Upper lobe of right lung (tissue), 1 donor: ENCODE data around the gene FOXA1. TPM values are rescaled to one million over a fixed set of nuclear protein-coding genes. Genes with fewer than 3 reads are reported as not detected.
A peak's percentile ranks its signal among the peaks of the same experiment; 100 is the strongest.

Experiments
- ATAC-seq: fragments of 200-7000 bp; cut with Tn5 transposase; one replicate; pipeline ENCODE4 v1.9.1; 2020; ENCODE audit warnings: mild to moderate bottlenecking, moderate library complexity
- DNase-seq: peaks from one replicate; pipeline ENCODE4 v3.0.0-alpha.2; 2020
- H3K27ac ChIP-seq: fragments of 200-600 bp; one replicate; pipeline ENCODE4 v1.8.0; 2022
- H3K27me3 ChIP-seq: fragments of 200-600 bp; one replicate; pipeline ENCODE4 v1.8.0; 2022; ENCODE audit warnings: mild to moderate bottlenecking
- H3K36me3 ChIP-seq: fragments of 200-600 bp; one replicate; pipeline ENCODE4 v1.8.0; 2022
- H3K4me1 ChIP-seq: fragments of 200-600 bp; one replicate; pipeline ENCODE4 v1.8.0; 2022
- H3K4me3 ChIP-seq: fragments of 200-600 bp; one replicate; pipeline ENCODE4 v1.8.0; 2022; ENCODE audit warnings: mild to moderate bottlenecking
- H3K9me3 ChIP-seq: fragments of 200-600 bp; one replicate; pipeline ENCODE4 v1.8.0; 2022
- intact Hi-C: fragments of 100-400 bp; cut with DNase I; formaldehyde crosslinking; loops from one replicate; pipeline ENCODE4 v1.11.0; 2022
- total RNA-seq: library from RNA; stranded (reverse); fragmentation: NEBNext Ultra II Directional; extraction: Animal tissue kit (Norgen Biotek cat#: 25700); gene quantifications from one replicate; pipeline ENCODE4 v1.2.1, GENCODE V29; 2021
- TF ChIP-seq, protein P1 (sequence below): fragments of 200-600 bp; IDR thresholded peaks from one replicate; pipeline ENCODE4 v1.8.0; 2022; ENCODE audit warnings: antibody characterized with exemption
- donor health status: DM: no; HTN: yes; CAD: no; lungs with severe emphysema.

The FOXA1 gene
- total RNA-seq, 1 donor from 2014 or later, result 20.6 TPM

DNA sequence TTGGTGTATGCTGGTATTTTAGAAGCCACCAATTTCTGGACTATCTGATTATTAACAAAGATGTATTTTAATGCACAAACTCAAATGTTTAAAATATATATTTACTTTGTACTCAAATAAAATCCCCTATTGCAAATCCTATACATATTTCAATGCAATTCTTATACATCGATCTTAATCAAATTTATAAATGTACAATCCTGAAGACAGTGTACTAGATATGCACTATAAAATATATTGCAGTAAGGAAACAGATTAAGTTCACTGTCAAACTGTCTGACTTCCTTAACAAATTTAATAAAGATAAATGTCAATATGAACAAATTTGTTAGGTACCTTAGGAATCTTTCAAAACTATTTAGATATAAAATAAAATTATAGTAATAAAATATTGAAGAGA, 43.9 kb downstream of the FOXA1 start:
- intact Hi-C loops, result no loop called here
- DNase-seq, result no peak

DNA sequence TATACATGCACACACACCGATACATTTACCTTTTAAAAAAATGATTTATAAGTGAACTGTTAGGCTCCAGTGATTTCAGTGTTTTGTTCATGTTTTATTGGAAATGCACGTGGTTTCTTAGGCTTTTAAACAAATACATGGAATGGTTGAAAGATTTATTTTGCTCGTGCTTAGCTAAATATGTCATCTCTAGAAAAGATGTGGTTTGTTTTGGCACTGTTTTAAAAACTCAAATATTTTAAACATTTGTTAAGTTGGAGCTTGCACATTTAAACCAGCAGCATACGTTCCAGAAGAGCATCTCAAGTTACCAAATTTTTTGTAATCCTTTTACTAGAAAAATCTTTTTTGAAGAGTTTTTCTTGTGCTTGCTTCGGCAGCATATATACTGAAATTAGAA, 44.5 kb downstream of the FOXA1 start:
- H3K27ac ChIP-seq, result no peak overlapping the region
- intact Hi-C loops, result no loop called here

More for the DNA sequence above, 43.9 kb downstream of the FOXA1 start:
- Histone ChIP-seq H3K4me1 (no peaks in the 10 kb centered on the region), H3K27ac (no peak overlapping the region), H3K4me3 (no peak overlapping the region), H3K36me3 (no peaks in the 10 kb centered on the region), H3K9me3 (peaks cover 11% of the 10 kb centered on the region), H3K27me3 (no peaks in the 10 kb centered on the region)
- TF ChIP-seq, protein P1, sequence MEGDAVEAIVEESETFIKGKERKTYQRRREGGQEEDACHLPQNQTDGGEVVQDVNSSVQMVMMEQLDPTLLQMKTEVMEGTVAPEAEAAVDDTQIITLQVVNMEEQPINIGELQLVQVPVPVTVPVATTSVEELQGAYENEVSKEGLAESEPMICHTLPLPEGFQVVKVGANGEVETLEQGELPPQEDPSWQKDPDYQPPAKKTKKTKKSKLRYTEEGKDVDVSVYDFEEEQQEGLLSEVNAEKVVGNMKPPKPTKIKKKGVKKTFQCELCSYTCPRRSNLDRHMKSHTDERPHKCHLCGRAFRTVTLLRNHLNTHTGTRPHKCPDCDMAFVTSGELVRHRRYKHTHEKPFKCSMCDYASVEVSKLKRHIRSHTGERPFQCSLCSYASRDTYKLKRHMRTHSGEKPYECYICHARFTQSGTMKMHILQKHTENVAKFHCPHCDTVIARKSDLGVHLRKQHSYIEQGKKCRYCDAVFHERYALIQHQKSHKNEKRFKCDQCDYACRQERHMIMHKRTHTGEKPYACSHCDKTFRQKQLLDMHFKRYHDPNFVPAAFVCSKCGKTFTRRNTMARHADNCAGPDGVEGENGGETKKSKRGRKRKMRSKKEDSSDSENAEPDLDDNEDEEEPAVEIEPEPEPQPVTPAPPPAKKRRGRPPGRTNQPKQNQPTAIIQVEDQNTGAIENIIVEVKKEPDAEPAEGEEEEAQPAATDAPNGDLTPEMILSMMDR, result no peak
- ATAC-seq, result no peak

DNA sequence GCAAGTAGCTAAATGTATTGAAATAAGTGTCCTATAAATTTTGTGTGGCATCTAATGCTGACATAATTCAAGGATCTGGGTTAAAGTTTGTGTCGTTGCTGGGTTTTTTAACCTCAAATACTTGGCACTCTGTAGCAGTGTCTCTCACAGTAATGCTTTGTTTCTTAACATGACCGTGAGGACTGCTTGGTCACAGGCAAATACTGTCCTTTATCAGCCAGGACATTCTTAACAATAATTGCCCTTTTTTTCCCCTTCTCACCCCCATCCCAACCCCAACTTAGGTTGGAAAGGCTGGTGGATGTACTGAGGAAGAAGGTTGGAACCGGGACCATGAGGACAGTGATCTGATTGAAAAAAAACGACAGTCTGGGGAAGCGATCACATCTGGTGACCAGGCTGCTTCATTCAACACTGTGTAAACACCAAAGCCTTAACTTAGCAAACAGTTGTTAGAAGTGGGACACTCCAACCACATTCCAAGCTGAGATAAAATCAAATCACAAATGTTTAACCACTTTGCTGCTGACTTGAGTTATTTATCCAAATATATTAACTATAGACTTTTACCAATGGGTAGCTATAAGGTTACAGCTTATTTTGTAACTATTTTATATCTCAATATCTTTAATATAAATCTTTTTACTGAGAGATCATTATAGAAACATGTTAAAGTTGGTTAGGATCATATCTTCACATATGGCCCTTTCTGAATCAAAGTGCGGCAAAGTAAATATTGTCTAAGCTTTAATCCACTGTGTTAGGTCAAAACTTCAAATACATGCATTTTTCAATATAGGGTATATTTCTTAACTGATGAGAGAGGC, 48.2 kb downstream of the FOXA1 start:
- Histone ChIP-seq H3K27me3 (no peaks in the 10 kb centered on the region), H3K9me3 (no peaks in the 10 kb centered on the region), H3K4me3 (no peak overlapping the region), H3K27ac (peak overlapping the region; percentile 26), H3K36me3 (no peaks in the 10 kb centered on the region), H3K4me1 (no peaks in the 10 kb centered on the region)
- DNase-seq (no peak), ATAC-seq (peak; percentile 80)
- intact Hi-C loops, result no loop called here
- TF ChIP-seq, protein P1, result no peak

More for the DNA sequence above, 44.5 kb downstream of the FOXA1 start:
- Histone ChIP-seq H3K27me3 (no peaks in the 10 kb centered on the region), H3K4me3 (no peak overlapping the region), H3K36me3 (no peaks in the 10 kb centered on the region), H3K4me1 (no peaks in the 10 kb centered on the region), H3K9me3 (peaks cover 11% of the 10 kb centered on the region)
- DNase-seq, result no peak
- TF ChIP-seq, protein P1, result no peak
- no peak for ATAC-seq

DNA sequence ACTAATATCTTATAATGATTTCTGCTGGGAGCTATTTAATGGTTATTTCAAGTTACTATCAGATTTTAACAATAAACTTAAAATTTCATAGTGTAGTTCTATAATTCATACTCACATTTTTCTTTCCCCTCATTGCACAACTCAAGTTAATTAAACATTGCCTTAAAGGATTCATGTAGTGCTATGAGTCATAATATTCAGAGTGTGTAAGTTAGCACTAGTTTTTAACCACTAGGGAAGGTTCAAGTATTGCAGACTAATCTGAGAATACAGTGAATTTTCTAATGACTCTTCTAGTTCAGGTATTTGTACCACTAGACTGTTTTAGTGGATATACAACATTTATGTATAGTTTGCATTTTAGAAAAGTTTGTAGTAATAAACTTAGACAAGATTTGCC, 49.9 kb downstream of the FOXA1 start:
- DNase-seq (no peak), ATAC-seq (peak; percentile 43)
- Histone ChIP-seq H3K4me1 (no peaks in the 10 kb centered on the region), H3K9me3 (no peaks in the 10 kb centered on the region), H3K36me3 (no peaks in the 10 kb centered on the region), H3K4me3 (no peak overlapping the region), H3K27ac (no peak overlapping the region), H3K27me3 (no peaks in the 10 kb centered on the region)
- intact Hi-C loops, result no loop called here
- TF ChIP-seq, protein P1, result no peak

DNA sequence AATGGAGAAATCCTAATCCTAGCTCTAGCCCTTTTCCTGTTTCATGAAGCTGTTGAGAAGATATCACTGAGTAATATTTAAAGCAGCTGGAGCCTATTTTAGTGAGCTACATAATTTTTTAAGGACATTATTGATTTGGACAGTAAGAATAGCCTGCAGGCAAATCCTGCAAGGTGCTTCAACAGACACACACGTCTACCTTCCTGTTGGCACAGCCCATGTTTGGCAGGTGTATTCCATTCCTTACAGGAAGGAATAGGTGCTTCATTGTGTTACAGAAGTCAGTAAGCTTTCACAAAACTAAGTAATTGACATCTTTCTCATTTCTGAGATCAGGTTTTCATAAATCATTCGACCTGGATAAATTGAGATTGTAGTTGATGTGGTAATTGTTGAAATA, 50.6 kb downstream of the FOXA1 start:
- H3K36me3 ChIP-seq, result no peaks in the 10 kb centered on the region
- H3K27ac ChIP-seq, result no peak overlapping the region
- no peak overlapping the region for H3K4me3 ChIP-seq
- intact Hi-C loops, result no loop called here
- H3K4me1 ChIP-seq, result no peaks in the 10 kb centered on the region
- H3K27me3 ChIP-seq, result no peaks in the 10 kb centered on the region
- DNase-seq, result no peak
- H3K9me3 ChIP-seq, result no peaks in the 10 kb centered on the region
- TF ChIP-seq, protein P1, result no peak
- ATAC-seq, result no peak
